ENCODE data around the gene CDH8.

DNA sequence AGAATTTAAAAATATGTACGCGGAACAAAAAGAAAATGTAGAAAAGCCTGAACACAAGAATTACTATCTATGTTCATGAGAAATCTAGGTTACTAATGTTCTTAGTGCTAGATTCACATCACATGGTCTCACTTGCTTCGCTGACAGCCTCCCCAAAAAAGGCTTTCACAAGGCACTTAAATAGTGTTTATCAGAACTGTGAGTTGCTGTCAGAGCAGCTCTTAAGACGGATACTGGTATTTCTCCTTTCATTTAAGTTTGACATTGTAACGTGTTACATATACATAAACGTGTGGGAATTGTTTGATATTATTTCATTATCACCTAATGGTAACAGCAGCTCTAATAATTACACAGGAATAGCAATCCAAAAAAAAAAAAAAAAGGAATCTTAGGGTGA lies 150.9 kb downstream of the CDH8 start:
- TF ChIP-seq, protein P1, sequence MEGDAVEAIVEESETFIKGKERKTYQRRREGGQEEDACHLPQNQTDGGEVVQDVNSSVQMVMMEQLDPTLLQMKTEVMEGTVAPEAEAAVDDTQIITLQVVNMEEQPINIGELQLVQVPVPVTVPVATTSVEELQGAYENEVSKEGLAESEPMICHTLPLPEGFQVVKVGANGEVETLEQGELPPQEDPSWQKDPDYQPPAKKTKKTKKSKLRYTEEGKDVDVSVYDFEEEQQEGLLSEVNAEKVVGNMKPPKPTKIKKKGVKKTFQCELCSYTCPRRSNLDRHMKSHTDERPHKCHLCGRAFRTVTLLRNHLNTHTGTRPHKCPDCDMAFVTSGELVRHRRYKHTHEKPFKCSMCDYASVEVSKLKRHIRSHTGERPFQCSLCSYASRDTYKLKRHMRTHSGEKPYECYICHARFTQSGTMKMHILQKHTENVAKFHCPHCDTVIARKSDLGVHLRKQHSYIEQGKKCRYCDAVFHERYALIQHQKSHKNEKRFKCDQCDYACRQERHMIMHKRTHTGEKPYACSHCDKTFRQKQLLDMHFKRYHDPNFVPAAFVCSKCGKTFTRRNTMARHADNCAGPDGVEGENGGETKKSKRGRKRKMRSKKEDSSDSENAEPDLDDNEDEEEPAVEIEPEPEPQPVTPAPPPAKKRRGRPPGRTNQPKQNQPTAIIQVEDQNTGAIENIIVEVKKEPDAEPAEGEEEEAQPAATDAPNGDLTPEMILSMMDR (IDR thresholded peaks at IDR 0.05; ENCODE audit: insufficient read depth, low read length) = no peak
- TF ChIP-seq POLR2AphosphoS5 (IDR thresholded peaks at IDR 0.05; ENCODE audit: low read depth) = no peak
- TF ChIP-seq, protein P2, sequence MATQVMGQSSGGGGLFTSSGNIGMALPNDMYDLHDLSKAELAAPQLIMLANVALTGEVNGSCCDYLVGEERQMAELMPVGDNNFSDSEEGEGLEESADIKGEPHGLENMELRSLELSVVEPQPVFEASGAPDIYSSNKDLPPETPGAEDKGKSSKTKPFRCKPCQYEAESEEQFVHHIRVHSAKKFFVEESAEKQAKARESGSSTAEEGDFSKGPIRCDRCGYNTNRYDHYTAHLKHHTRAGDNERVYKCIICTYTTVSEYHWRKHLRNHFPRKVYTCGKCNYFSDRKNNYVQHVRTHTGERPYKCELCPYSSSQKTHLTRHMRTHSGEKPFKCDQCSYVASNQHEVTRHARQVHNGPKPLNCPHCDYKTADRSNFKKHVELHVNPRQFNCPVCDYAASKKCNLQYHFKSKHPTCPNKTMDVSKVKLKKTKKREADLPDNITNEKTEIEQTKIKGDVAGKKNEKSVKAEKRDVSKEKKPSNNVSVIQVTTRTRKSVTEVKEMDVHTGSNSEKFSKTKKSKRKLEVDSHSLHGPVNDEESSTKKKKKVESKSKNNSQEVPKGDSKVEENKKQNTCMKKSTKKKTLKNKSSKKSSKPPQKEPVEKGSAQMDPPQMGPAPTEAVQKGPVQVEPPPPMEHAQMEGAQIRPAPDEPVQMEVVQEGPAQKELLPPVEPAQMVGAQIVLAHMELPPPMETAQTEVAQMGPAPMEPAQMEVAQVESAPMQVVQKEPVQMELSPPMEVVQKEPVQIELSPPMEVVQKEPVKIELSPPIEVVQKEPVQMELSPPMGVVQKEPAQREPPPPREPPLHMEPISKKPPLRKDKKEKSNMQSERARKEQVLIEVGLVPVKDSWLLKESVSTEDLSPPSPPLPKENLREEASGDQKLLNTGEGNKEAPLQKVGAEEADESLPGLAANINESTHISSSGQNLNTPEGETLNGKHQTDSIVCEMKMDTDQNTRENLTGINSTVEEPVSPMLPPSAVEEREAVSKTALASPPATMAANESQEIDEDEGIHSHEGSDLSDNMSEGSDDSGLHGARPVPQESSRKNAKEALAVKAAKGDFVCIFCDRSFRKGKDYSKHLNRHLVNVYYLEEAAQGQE (IDR thresholded peaks at IDR 0.05; ENCODE audit: insufficient replicate concordance, low read depth) = no peak

Data from HL-60 (cell line).